PC-3 (cell line): ENCODE measurements around the gene CNIH3.
"Not testable (repeated sequence)": the region's sequence is repeated elsewhere in the genome, so short reads cannot be mapped to it uniquely, and the experiment has no call there.

ENCODE experiments used
- CTCF ChIP-seq: fragments of 300-600 bp; sonication (generic); conservative IDR thresholded peaks from 2 replicates; pipeline ENCODE4 v1.5.1; 2017; ENCODE audit warnings: antibody characterized with exemption, low read depth, mild to moderate bottlenecking, low read length
- EZH2 ChIP-seq: fragments of 300-600 bp; sonication (generic); IDR thresholded peaks from one replicate; pipeline ENCODE4 v1.6.1; 2017; ENCODE audit warnings: antibody characterized with exemption, mild to moderate bottlenecking, low read length; ENCODE audit not compliant: unreplicated experiment
- EZH2phosphoT487 ChIP-seq: fragments of 300-600 bp; sonication (generic); IDR thresholded peaks from 2 replicates; pipeline ENCODE4 v1.6.1; 2018; ENCODE audit warnings: mild to moderate bottlenecking, antibody characterized with exemption, low read length, borderline replicate concordance

GRCh38 chr1:224566492-224566891, 49.6 kb upstream of the CNIH3 start:
- not testable (repeated sequence) for TF ChIP-seq EZH2, CTCF, EZH2phosphoT487
